Natural killer cell (primary cell): Measurements from ENCODE around the gene CPXM1. TPM values are rescaled to one million over a fixed set of nuclear protein-coding genes. Genes with fewer than 3 reads are reported as not detected.
A peak's percentile ranks its signal among the peaks of the same experiment; 100 is the strongest.

Source experiments
- ATAC-seq, 3 donors: fragments of 150-1000 bp in 2 of 3; fragments of 200-7000 bp in 1 of 3; cut with Tn5 transposase; 1 replicate in 1 of 3; 2 replicates in 2 of 3; pipeline ENCODE4 v1.10.0; 2021; ENCODE audit warnings: mild to moderate bottlenecking in 2 of 3, moderate library complexity in 2 of 3
- DNase-seq, 2 donors: peaks; one replicate each; pipeline versions ENCODE4 v3.0.0 to v3.0.0-alpha.2; 2013 to 2021; ENCODE audit warnings: mixed read lengths in 1 of 2
- H3K27ac ChIP-seq: one replicate; pipeline ENCODE4 v1.5.1; 2013; ENCODE audit warnings: mild to moderate bottlenecking, low read length
- H3K27me3 ChIP-seq: one replicate; pipeline ENCODE4 v1.6.1; 2013; ENCODE audit warnings: low read length; ENCODE audit not compliant: control insufficient read depth, insufficient read depth
- H3K36me3 ChIP-seq: one replicate; pipeline ENCODE4 v1.6.1; 2013; ENCODE audit warnings: low read length; ENCODE audit not compliant: control insufficient read depth, insufficient read depth
- H3K4me1 ChIP-seq: one replicate; pipeline ENCODE4 v1.6.1; 2013; ENCODE audit warnings: low read length; ENCODE audit not compliant: control insufficient read depth, insufficient read depth
- H3K4me3 ChIP-seq: one replicate; pipeline ENCODE4 v1.5.1; 2013; ENCODE audit warnings: low read length
- H3K9me3 ChIP-seq: one replicate; pipeline ENCODE4 v1.6.1; 2013; ENCODE audit warnings: low read length; ENCODE audit not compliant: control insufficient read depth, insufficient read depth
- H3K27ac Mint-ChIP-seq, 2 donors: one replicate each; pipeline ENCODE4 v1.8.0; 2022; ENCODE audit warnings: mild to moderate bottlenecking in 2 of 2, mixed read lengths in 2 of 2, moderate library complexity in 1 of 2
- H3K27me3 Mint-ChIP-seq, 2 donors: one replicate each; pipeline ENCODE4 v1.8.0; 2022; ENCODE audit warnings: low read depth in 2 of 2, mixed read lengths in 2 of 2
- H3K36me3 Mint-ChIP-seq: one replicate; pipeline ENCODE4 v1.8.0; 2022; ENCODE audit warnings: mixed read lengths
- H3K4me1 Mint-ChIP-seq, 2 donors: one replicate each; pipeline ENCODE4 v1.8.0; 2022; ENCODE audit warnings: mixed read lengths in 2 of 2
- H3K4me3 Mint-ChIP-seq: one replicate; pipeline ENCODE4 v1.8.0; 2022; ENCODE audit warnings: mild to moderate bottlenecking, moderate library complexity, mixed read lengths
- H3K9me3 Mint-ChIP-seq, 2 donors: one replicate each; pipeline ENCODE4 v1.8.0; 2022; ENCODE audit warnings: mixed read lengths in 2 of 2
- CTCF ChIP-seq: fragments of 200-600 bp; IDR thresholded peaks from one replicate; pipeline ENCODE4 v1.8.0; 2022; ENCODE audit warnings: antibody characterized with exemption
- WGBS: methylation state at CpG from one replicate; pipeline ENCODE4 v1.1.7; 2013; ENCODE audit warnings: missing lambda C conversion rate; ENCODE audit not compliant: insufficient coverage; 5-methylcytosine and 5-hydroxymethylcytosine counted together
- intact Hi-C: fragments of 100-400 bp; cut with micrococcal nuclease; formaldehyde crosslinking; loops from one replicate; pipeline ENCODE4 v1.14.2; 2022
- total RNA-seq, 4 donors: library from RNA; stranded (reverse); fragments of 120-200 nt in 1 of 4; gene quantifications; one replicate each; pipeline versions ENCODE4 v1.2.3 to v1.2.4, GENCODE V29; 2013 to 2022

Gene CPXM1
- total RNA-seq, 3 donors from 2014 or later (not counting 1 experiment from before 2014, with no cell fraction given), result 0.49 to 2.3 (median 1.5) TPM

- no peak overlapping the region for H3K27ac ChIP-seq
- intact Hi-C loops, result no loop called here
- Mint-ChIP-seq H3K9me3 (no peaks in the 10 kb centered on the region), H3K27ac (no peak overlapping the region), H3K36me3 (no peaks in the 10 kb centered on the region), H3K4me1 (peaks cover 19 to 41% of the 10 kb centered on the region in 2 donors), H3K27me3 (peaks cover 7 to 32% of the 10 kb centered on the region in 2 donors), H3K4me3 (no peak overlapping the region)
- peaks cover 18% of the 10 kb centered on the region for H3K27me3 ChIP-seq
- H3K36me3 ChIP-seq, result no peaks in the 10 kb centered on the region
- no peak overlapping the region for H3K4me3 ChIP-seq
- DNase-seq (no peak), ATAC-seq (no peak)
- peaks cover 33% of the 10 kb centered on the region for H3K4me1 ChIP-seq
- 47% methylated on average over 5 of the region's 5 CpGs for WGBS
- H3K9me3 ChIP-seq, result peaks cover 2% of the 10 kb centered on the region
- TF ChIP-seq CTCF, result no peak
Observed at GRCh38 chr20:2756056-2756611, 44.3 kb downstream of the CPXM1 start.

- Histone ChIP-seq H3K36me3 (no peaks in the 10 kb centered on the region), H3K27ac (no peak overlapping the region), H3K4me1 (peaks cover 39% of the 10 kb centered on the region), H3K4me3 (no peak overlapping the region), H3K27me3 (peaks cover 18% of the 10 kb centered on the region), H3K9me3 (peaks cover 2% of the 10 kb centered on the region)
- H3K27ac Mint-ChIP-seq, result no peak overlapping the region
- intact Hi-C loops, result no loop called here
- H3K4me3 Mint-ChIP-seq, result no peak overlapping the region
- DNase-seq (no peak), ATAC-seq (no peak)
- H3K4me1 Mint-ChIP-seq, result peaks cover 24 to 41% of the 10 kb centered on the region in 2 donors
- no peaks in the 10 kb centered on the region for H3K36me3 Mint-ChIP-seq
- no peaks in the 10 kb centered on the region for H3K9me3 Mint-ChIP-seq
- peaks cover 7 to 32% of the 10 kb centered on the region in 2 donors for H3K27me3 Mint-ChIP-seq
- 59% methylated on average over 18 of the region's 18 CpGs for WGBS
- no peak for TF ChIP-seq CTCF
Observed at GRCh38 chr20:2755451-2756055, 44.9 kb downstream of the CPXM1 start.

- peaks cover 30 to 51% of the 10 kb centered on the region in 2 donors for H3K4me1 Mint-ChIP-seq
- H3K27me3 ChIP-seq, result peaks cover 18% of the 10 kb centered on the region
- 83% methylated on average over 2 of the region's 2 CpGs for WGBS
- peaks cover 2% of the 10 kb centered on the region for H3K9me3 ChIP-seq
- intact Hi-C loops, result loop anchor here (5.0 kb wide), 1 partner anchor 248 kb away; no protein-coding TSS in a partner anchor
- H3K27ac Mint-ChIP-seq, result no peak overlapping the region
- H3K4me3 Mint-ChIP-seq, result peak overlapping the region; percentile 47
- no peak for TF ChIP-seq CTCF
- H3K36me3 ChIP-seq, result no peaks in the 10 kb centered on the region
- peaks cover 7 to 38% of the 10 kb centered on the region in 2 donors for H3K27me3 Mint-ChIP-seq
- H3K4me3 ChIP-seq, result no peak overlapping the region
- ATAC-seq (no peak), DNase-seq (no peak)
- H3K27ac ChIP-seq, result no peak overlapping the region
- peaks cover 45% of the 10 kb centered on the region for H3K4me1 ChIP-seq
- H3K36me3 Mint-ChIP-seq, result no peaks in the 10 kb centered on the region
- H3K9me3 Mint-ChIP-seq, result no peaks in the 10 kb centered on the region
Observed at GRCh38 chr20:2754424-2754823, 46.0 kb downstream of the CPXM1 start.
